ENCODE data around the gene GNG7.
"Not testable (repeated sequence)": the region's sequence is repeated elsewhere in the genome, so short reads cannot be mapped to it uniquely, and the experiment has no call there.

GNG7 gene

GRCh38 chr19:2676823-2677222 is 25.7 kb downstream of the GNG7 start:
- no peak for DNase-seq (ENCODE audit: low read depth in 2 of 2)

GRCh38 chr19:2675892-2676291 is 26.6 kb downstream of the GNG7 start:
- DNase-seq (ENCODE audit: low read depth in 2 of 2): no peak

- DNase-seq (ENCODE audit: low read depth in 2 of 2): no peak
These were observed 32.3 kb downstream of the GNG7 start for GRCh38 chr19:2670217-2670616.

GRCh38 chr19:2668175-2668763 is 34.2 kb downstream of the GNG7 start:
- DNase-seq (ENCODE audit: low read depth in 2 of 2): no peak

GRCh38 chr19:2667349-2667748 is 35.1 kb downstream of the GNG7 start:
- not testable (repeated sequence) for DNase-seq (ENCODE audit: low read depth in 2 of 2)

- DNase-seq (ENCODE audit: low read depth in 2 of 2): no peak
These were observed 36.0 kb downstream of the GNG7 start for GRCh38 chr19:2666344-2666994.

GRCh38 chr19:2665103-2665502 is 37.4 kb downstream of the GNG7 start:
- no peak for DNase-seq (ENCODE audit: low read depth in 2 of 2)

- no peak for DNase-seq (ENCODE audit: low read depth in 2 of 2)
These were observed 38.4 kb downstream of the GNG7 start for GRCh38 chr19:2663920-2664571.

- no peak for DNase-seq (ENCODE audit: low read depth in 2 of 2)
These were observed 40.9 kb downstream of the GNG7 start for GRCh38 chr19:2661615-2662014.

GRCh38 chr19:2659856-2660432 is 42.5 kb downstream of the GNG7 start:
- DNase-seq (ENCODE audit: low read depth in 2 of 2): no peak

GRCh38 chr19:2656533-2656932 is 46.0 kb downstream of the GNG7 start:
- DNase-seq (ENCODE audit: low read depth in 2 of 2): no peak

- no peak for DNase-seq (ENCODE audit: low read depth in 2 of 2)
These were observed 48.5 kb downstream of the GNG7 start for GRCh38 chr19:2653710-2654707.

- no peak for DNase-seq (ENCODE audit: low read depth in 2 of 2)
These were observed 49.3 kb downstream of the GNG7 start for GRCh38 chr19:2653218-2653617.

- DNase-seq (ENCODE audit: low read depth in 2 of 2): no peak
These were observed 49.9 kb downstream of the GNG7 start for GRCh38 chr19:2652504-2653099.

- not testable (repeated sequence) for DNase-seq (ENCODE audit: low read depth in 2 of 2)
These were observed 51.3 kb downstream of the GNG7 start for GRCh38 chr19:2651002-2651733.

GRCh38 chr19:2650515-2650914 is 52.0 kb downstream of the GNG7 start:
- DNase-seq (ENCODE audit: low read depth in 2 of 2): no peak

- peak; percentile 41 to 43 for DNase-seq (ENCODE audit: low read depth in 2 of 2)
These were observed 54.0 kb downstream of the GNG7 start for GRCh38 chr19:2648528-2648937.

GRCh38 chr19:2648099-2648498 is 54.4 kb downstream of the GNG7 start:
- no peak for DNase-seq (ENCODE audit: low read depth in 2 of 2)

GRCh38 chr19:2646866-2647535 is 55.5 kb downstream of the GNG7 start:
- no peak for DNase-seq (ENCODE audit: low read depth in 2 of 2)

GRCh38 chr19:2645826-2646225 is 56.7 kb downstream of the GNG7 start:
- no peak for DNase-seq (ENCODE audit: low read depth in 2 of 2)

Measured in stimulated activated CD8-positive, alpha-beta memory T cell treated with anti-CD3 and anti-CD28 coated beads, Interleukin-15, amount 100 ng/mL, for 48 hours (primary cell).